Right ventricle myocardium superior (tissue), 1 donor: ENCODE data around the gene TNFRSF12A. TPM values are rescaled to one million over a fixed set of nuclear protein-coding genes. Genes with fewer than 3 reads are reported as not detected.
A peak's percentile ranks its signal among the peaks of the same experiment; 100 is the strongest.

ENCODE experiments used
- ATAC-seq: fragments of 200-7000 bp; cut with Tn5 transposase; one replicate; pipeline ENCODE4 v1.9.1; 2020; ENCODE audit warnings: mild to moderate bottlenecking; ENCODE audit not compliant: poor library complexity
- DNase-seq: peaks from one replicate; pipeline ENCODE4 v3.0.0-alpha.2; 2020
- intact Hi-C: fragments of 100-400 bp; cut with DNase I; formaldehyde crosslinking; loops from one replicate; pipeline ENCODE4 v1.11.2; 2022
- total RNA-seq: library from RNA; stranded (reverse); fragmentation: NEBNext Ultra II Directional; extraction: Animal tissue kit (Norgen Biotek cat#: 25700); gene quantifications from one replicate; pipeline ENCODE4 v1.2.1, GENCODE V29; 2021
- donor health status: DM: no; HTN: yes; CAD: no; lungs with severe emphysema.

Gene TNFRSF12A
- total RNA-seq, 1 donor from 2014 or later: 29.4 TPM

DNA sequence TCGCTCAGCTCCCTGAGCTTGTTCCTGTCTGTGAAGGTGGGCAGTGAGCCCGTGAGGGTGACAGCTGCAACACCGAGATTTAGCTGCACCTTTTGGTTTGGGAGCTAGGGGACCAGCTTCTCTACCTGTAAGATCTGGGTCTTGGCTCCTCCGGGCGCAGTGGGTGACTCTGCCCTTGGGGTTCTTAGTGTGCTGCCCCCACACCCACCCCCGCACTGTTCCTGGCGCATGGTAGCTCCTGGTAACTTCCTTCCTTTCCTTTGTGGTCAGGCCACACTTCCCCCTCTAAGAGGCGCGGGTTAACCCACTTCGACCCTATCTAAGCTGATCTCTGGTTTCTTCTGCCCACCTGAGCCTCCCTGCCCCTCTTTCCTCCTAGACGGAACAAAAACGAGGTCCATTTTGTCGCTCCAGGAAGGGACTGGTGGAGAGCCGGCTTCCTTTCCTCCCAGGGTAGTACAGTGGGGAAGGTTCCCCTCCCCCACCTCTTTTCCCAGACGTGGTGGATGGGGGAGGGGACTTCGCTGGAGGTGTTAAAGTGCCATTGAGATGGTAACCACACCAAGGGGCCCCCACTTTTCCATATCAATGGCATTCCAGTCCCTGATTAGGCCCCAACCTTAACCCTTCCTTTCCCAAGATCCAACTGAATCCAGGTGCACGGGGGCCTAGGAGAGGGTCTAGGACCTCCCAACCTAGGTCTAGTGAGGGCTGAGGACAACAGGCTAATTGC is 12.0 kb upstream of the TNFRSF12A start:
- DNase-seq (no peak), ATAC-seq (no peak)
- intact Hi-C loops: no loop called here

DNA sequence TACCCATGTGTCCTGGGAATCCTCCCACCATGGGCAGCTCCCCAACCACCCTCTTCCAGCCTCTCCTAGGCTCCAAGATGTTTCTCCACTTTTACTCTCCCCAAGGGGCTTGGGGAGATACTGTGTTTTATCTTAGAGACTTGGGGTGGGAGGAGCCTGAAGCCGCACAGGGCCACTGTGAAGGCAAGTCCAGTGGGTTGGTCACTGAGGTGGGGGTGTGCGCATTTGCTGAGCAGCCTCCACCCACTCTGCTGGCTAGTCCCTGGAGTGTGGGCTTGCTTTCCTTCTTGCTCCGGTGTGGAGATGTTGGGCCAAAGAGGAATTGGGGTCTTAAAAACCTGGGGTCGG is 11.5 kb upstream of the TNFRSF12A start:
- ATAC-seq (no peak), DNase-seq (no peak)
- intact Hi-C loops: no loop called here

DNA sequence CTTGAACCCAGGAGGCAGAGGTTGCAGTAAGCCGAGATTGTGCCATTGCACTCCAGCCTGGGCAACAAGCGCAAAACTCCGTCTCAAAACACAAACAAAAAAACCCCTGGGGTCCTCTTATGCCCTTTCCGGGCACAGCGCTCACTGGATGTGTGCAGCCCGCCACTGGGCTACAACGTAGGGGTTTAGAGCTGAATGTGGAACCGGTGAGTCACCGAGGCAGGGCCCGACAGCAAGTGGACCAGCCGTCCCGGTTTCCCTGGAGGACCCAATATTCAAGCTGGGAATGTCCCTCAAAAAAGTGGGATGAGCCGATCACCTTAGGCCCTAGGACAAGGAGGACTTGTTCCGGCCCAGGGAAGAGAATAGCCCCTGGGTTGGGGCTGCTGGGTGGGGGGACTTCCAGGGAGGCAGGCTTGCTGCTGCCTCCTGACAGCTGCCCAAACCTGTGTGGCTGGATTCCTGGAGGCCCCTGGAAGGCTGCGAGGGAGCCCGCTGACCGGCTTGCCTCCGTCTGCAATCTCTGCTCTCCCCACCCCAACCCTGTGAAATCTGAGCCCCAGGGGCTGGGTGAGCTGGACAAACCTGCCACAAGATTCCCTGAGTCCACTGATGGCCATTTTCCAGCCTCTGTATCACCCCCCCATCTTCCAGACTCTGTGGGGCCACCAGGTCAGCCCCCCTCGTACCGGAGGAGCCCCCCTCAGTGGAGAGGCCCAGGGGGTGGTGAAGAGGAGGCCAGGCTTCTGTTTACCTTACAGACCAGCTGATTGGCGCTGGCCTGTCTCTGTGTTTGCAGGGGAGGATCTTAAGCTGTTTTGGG is 10.4 kb upstream of the TNFRSF12A start:
- intact Hi-C loops: no loop called here
- ATAC-seq: no peak
- no peak for DNase-seq

DNA sequence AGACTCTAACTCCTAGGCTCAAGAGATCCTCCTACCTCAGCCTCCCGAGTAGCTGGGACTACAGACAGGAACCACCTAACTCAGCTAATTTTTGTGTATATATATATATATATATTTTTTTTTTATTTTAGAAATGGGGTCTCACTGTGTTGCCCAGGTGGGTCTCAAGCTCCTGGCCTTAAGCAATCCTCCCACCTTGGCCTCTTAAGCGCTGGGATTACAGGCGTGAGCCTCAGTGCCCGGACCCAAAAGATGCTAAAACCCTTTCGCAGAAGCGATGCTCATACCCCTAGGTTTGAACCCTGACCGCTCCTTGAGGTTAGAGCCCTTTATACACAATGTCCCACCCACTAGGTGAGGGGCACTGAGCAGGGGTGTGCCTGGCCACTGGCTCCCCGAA is 9.7 kb upstream of the TNFRSF12A start:
- ATAC-seq: no peak
- intact Hi-C loops: no loop called here
- no peak for DNase-seq

DNA sequence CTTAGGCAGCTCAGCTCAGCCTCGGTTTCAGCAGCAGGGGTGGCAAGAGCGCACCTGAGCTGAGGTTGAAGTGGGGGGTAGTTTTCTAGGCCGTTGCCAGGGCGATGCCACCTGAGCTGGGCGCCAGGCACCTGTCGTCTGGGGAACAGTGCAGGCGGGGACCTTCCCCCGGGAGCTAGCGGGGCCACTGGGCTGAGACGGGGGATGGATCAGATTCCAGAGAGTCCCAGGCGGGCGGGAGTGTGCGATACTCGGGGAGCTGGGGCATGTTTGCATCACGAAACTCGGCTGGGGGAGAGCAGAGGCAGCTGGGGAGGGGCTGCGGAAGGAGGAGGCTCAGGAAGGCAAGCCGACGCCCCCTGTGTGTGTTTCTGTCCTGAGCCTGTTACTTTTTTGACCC is 7.9 kb upstream of the TNFRSF12A start:
- DNase-seq: no peak
- intact Hi-C loops: no loop called here
- no peak for ATAC-seq

DNA sequence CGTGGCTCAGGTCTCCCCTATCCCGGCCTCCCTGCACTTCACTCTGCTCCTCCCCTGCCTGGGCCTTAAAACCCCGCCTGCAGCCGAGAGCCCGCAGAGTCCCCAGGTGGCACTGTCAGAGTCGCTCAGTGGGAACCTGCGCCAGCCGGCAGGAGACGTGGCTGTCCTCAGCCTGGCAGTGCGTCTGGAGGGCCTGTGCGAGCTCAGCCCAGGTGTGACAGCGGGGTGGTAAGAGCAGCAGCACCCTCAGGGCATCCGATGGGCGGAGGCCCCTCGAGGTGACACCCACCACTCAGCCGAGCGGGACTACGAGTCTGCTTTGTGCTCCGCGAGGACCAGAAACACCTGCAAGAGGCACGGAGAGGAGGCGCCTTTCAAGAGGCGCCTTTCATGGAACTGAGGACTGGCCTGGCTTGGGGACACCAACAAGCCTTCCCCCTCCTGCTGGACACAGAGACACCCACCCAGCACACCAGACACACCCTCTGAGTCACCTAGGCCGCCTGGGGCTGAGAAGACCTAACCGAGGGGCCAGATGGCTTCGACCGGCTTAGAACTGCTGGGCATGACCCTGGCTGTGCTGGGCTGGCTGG is 7.2 kb upstream of the TNFRSF12A start, which contains the start of gene CLDN9:
CLDN9 (plus strand) TSS at position 96 of the 593 bp plus-strand sequence; CDS start at position 536, 440 bp downstream.
- ATAC-seq (peak; percentile 14), DNase-seq (no peak)
- intact Hi-C loops: no loop called here

DNA sequence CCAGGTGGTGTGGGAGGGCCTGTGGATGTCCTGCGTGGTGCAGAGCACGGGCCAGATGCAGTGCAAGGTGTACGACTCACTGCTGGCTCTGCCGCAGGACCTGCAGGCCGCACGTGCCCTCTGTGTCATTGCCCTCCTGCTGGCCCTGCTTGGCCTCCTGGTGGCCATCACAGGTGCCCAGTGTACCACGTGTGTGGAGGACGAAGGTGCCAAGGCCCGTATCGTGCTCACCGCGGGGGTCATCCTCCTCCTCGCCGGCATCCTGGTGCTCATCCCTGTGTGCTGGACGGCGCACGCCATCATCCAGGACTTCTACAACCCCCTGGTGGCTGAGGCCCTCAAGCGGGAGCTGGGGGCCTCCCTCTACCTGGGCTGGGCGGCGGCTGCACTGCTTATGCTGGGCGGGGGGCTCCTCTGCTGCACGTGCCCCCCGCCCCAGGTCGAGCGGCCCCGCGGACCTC is 6.6 kb upstream of the TNFRSF12A start:
- no peak for DNase-seq
- intact Hi-C loops: no loop called here
- no peak for ATAC-seq

DNA sequence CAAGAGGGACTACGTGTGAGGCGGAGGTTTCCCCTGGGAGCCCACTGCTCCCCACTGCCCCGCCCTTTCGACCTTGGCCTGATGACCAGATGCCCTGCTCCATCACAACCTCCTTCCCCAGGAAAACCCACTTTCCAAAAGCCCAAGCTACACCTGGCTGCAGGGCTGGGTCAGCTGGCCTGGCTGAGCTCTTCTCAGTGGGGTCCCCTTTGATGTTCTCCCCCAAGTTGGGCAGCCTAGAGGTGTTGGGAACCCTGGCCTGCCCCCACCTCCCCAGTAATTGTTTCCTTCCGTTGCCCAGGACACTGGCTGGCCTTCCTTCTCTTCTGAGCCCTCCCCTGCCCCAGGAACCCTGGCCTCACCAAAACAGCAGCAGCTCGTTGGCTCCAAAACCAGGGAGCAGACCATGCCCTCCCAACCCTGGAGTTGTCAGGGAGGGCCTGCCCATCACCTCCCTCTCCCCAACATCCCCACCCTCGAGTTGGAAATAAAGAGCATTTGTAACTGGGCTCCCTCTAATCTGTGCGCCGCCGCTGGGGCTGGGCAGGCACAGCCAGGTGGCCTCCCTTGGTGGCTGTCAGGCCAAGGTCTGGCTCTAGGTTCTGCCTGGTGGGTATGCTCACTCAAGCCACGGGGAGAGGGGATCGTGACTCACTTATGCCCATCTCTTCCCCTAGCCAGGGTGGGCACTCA is 6.0 kb upstream of the TNFRSF12A start:
- ATAC-seq (no peak), DNase-seq (no peak)
- intact Hi-C loops: no loop called here

DNA sequence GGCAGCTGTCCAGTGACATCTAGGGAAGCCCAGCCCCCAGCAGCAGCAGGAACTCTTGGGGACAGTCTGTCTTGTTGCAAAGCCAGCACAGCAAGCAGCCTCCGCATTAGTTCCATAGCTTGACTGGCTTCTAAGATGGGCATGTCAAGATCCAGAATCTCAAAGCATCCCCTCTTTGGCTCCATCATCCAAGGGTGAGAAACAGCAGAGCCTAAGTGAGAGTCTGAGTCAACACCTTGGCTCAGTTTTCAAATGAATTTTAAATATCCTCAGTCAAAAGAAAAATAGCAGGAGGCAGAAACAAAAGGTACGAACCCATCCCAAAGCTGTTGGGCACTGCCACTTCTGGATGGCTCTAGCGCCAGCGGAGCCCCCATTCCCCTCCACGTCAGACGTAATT is 5.2 kb upstream of the TNFRSF12A start:
- no peak for ATAC-seq
- intact Hi-C loops: no loop called here
- no peak for DNase-seq

DNA sequence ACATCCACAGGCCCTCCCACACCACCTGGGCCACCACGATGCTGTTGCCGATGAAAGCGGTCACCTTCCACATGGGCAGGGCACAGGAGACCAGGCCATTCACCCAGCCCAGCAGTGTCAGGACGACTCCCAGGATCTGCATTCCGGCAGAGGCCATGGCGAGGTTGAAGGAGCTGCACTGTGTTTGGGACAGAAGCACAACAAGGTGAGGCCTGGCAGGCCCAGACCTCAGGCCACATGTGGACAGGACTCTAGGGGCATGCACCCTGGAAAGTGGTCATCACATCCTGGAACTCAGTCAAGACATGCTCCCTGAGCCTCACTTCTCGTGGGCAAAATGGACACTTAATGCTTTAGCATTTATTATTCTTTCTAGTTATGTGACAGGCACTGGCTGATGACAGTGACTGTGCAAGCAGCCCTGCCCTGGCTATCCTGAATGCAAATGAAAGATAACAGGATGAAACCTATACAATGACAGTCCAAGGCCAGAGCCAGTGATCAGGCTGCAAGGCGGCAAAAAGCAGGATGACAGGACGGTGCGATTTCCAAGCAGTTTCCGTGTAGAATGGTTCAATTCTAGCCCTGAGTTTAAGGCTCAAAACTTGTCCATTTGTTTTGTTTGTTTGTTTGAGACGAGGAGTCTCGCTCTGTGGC is 4.2 kb upstream of the TNFRSF12A start:
- DNase-seq: no peak
- no peak for ATAC-seq
- intact Hi-C loops: no loop called here

DNA sequence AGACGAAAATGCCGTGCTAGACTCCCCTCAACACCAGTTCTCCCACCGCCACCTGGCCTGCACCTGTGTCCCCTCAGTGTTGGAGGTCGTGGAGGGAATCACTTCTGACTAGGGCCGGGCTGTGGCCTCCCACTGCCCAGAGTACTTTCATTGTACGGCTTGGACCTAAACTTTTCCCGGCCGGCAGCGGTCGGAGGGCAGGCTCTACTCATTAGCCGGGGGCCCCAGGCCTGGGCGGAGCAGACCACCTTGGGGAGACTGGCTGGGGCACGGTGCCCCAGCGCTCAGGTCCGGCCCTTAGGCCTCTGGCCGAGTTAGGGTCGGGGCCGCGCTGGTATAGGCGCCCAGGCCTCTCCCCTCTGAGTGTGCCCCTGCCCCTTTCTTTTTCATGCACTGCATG is 2.8 kb upstream of the TNFRSF12A start:
- intact Hi-C loops: no loop called here
- no peak for ATAC-seq
- no peak for DNase-seq

DNA sequence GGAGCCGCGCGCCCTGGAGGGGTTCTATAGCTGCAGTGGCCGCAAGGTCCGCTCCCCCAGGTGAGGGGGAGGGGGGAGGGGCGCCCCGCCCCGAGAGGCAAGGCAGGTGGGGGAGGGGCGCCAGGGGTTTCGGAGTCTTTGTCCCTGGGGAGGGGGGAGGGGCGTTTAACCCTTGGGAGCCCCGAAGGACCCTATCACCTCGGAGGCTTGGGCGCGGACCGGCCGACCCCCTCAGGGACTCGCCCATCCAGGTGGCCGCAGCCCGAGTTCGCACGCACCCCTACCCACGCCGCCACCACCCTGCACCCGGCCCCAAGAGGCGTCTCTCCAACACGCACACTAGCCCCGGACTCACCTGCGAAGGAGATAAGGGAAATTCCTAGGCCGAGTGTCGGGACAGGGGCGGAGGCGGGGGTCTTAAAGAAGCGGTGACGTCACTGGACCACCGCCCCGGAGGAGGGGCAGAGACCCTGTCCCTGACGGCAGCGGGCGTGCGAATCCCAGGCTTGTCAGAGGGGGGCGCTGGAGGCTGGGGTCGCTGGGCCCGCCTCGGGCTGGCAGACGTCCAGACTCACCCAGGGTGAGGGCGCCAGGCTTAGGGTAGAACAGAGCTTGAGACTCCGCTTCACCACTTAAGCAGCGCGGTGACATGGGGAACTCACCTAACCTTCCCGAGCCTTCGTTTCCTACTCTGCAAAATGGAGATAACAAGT is 2.2 kb upstream of the TNFRSF12A start, which contains the start of gene CLDN6:
CLDN6 (minus strand) TSS at position 390 of the 713 bp plus-strand sequence. CDS start 2,162 bp downstream, outside the sequence.
- ATAC-seq (no peak), DNase-seq (no peak)
- intact Hi-C loops: no loop called here

DNA sequence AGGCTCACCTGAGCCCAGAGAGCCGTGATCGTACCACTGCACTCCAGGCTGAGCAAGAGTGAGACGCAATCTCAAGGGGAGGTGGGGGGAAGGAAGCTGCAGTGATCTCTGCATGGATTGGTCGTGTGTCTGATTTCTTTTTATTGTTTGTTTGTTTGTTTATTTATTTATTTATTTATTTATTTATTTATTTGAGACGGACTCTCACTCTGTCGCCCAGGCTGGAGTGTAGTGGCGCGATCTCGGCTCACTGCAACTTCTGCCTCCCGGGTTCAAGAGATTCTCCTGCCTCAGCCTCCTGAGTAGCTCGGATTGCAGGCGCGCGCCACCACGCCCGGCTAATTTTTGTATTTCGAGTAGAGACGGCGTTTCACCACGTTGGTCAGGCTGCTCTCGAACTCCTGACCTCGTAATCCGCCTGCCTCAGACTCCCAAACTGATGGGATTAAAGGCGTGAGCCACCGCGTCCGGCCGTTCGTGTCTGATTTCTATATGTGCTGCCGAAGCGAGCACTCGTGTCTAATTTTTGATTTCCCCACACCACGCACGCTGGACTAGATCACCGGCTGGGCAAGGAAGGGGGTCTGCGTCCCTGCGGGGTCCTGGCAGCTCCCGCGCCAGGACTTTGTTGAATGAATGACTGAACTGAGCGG is 448 bp upstream of the TNFRSF12A start:
- intact Hi-C loops: no loop called here
- DNase-seq: no peak
- no peak for ATAC-seq

DNA sequence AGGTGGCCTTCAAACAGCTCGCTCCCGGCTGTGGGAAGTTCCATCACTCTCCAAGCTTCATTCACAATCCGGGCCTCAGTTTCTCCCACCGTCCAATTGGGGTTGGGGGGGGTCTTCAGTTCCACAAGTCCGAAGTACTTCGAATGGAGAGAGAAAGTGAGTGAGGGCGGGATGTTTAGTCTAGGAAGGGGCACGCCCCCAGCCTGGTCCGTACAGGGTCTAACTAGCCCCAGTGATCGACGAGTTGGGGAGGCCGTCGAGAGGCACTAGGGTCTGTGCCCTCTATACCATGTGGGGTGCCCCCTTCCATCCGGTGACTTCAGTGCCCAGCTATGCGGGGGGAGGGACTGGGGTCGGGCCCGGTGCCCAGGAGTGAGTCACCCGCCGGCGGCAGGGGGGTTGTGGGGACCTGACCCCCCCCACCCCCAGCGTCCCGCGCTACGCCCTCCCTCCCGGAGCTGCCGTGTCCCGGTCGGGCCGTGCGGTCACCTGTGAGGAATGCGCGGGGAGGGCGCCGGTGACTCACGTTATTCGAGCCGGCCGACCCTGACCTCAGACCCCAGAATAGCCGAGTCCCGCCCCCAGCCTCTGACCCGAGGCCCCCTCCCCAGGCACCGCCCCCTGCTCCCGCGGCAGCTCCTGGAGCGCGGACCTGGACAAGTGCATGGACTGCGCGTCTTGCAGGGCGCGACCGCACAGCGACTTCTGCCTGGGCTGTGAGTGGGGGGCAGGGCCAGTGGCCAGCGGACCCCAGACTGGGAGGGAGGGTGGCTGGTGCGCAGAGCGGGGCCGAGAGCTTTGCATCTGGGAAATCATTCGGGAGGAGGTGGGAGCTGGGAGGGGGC is 658 bp downstream of the TNFRSF12A start:
- intact Hi-C loops: no loop called here

DNA sequence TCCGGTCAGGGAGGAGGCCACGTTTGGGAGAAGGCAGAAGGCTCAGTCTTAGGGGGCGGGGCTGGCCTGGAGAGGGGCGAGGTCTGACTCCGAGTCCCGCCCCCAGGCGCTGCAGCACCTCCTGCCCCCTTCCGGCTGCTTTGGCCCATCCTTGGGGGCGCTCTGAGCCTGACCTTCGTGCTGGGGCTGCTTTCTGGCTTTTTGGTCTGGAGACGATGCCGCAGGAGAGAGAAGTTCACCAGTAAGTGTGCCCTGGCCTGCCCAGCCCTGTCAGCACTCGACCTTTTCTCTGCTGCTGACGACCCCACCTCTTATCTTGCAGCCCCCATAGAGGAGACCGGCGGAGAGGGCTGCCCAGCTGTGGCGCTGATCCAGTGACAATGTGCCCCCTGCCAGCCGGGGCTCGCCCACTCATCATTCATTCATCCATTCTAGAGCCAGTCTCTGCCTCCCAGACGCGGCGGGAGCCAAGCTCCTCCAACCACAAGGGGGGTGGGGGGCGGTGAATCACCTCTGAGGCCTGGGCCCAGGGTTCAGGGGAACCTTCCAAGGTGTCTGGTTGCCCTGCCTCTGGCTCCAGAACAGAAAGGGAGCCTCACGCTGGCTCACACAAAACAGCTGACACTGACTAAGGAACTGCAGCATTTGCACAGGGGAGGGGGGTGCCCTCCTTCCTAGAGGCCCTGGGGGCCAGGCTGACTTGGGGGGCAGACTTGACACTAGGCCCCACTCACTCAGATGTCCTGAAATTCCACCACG is 1.5 kb downstream of the TNFRSF12A start:
- intact Hi-C loops: no loop called here
- DNase-seq: peak; percentile 89
- ATAC-seq: peak; percentile 58

More for the DNA sequence above, 658 bp downstream of the TNFRSF12A start:
- DNase-seq: peak; percentile 80
- peak; percentile 37 for ATAC-seq

DNA sequence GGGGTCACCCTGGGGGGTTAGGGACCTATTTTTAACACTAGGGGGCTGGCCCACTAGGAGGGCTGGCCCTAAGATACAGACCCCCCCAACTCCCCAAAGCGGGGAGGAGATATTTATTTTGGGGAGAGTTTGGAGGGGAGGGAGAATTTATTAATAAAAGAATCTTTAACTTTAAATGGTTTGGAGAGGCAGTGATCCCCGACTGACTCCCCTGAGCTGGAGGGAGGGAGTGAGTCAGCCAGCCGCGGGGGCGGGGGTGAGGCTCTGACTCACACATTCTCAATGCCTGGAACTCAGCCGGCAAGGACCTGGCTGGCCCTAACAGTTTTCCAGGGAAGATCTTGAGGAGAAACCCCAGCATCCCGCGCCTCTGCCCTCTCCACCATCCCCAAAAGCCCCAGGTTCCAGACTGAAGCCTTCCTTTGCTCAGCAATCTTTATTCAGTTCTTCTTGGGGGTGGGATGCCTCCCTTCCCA is 2.1 kb downstream of the TNFRSF12A start:
- ATAC-seq: peak; percentile 42
- DNase-seq: peak; percentile 92
- intact Hi-C loops: no loop called here
